ENCODE results near the gene ITPR1. TPM values are rescaled to one million over a fixed set of nuclear protein-coding genes. Genes with fewer than 3 reads are reported as not detected.

ITPR1 gene
- polyA plus RNA-seq, 2 of the 4 experiments (the other 2 are of a cell fraction) = 2.8 to 9.6 TPM

DNA sequence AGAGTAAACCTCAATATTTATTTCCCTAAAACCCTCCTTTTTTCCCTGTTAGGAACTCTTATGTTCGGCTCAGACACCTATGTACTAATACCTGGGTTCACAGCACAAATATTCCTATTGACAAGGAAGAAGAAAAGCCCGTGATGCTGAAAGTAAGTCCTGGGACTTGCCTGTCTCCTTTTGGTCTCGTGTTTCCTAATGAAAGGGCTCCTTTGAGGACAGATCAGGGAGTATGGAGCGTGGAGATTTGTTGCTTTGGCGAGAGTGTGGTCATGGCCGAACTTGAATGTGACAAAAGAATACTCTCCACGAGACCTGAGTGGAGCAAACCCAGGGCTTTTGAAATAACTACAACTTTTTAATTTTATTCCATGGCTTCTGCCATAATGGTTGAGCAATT is 167.8 kb downstream of the ITPR1 start (continued):
- TF ChIP-seq FOXS1 (CRISPR knock-in tag; IDR thresholded peaks at IDR 0.05) = no peak
- TF ChIP-seq HEYL (CRISPR knock-in tag; IDR thresholded peaks at IDR 0.05) = no peak
- no peak for TF ChIP-seq NFE2L2 (conservative IDR thresholded peaks at IDR 0.05; ENCODE audit: low read length)
- no peak for TF ChIP-seq ZSCAN20 (CRISPR knock-in tag; IDR thresholded peaks at IDR 0.05)
- no peak for TF ChIP-seq TP53 (CRISPR knock-in tag; IDR thresholded peaks at IDR 0.05)
- no peak for TF ChIP-seq POLR2A (IDR thresholded peaks at IDR 0.05; ENCODE audit: low read length)

DNA sequence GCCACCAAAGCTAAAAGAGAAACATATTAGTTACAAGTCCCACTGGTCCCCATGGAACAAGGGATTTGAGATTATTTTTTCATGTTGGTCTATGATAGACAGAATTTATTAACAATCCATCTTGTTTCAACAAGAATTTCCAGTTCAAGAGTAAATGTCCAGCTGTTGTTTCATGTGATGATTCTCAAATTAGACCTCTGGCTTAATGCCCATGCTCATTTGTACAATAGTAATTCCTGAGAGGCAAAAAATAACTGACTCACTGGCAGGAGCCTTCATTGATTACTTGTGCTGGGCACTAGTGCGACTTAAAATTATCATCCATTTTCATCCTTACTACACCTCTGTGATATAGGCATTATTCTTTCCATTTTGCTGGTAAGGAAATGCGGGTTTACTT is 171.3 kb downstream of the ITPR1 start:
- TF ChIP-seq EHF (CRISPR knock-in tag; IDR thresholded peaks at IDR 0.05) (no peak), MAFK (IDR thresholded peaks at IDR 0.05; ENCODE audit: partially characterized antibody) (no peak), PHF8 (IDR thresholded peaks at IDR 0.05; ENCODE audit: borderline replicate concordance, low read depth) (no peak), MAZ (IDR thresholded peaks at IDR 0.05; ENCODE audit: borderline replicate concordance, low read depth, low read length) (no peak), BHLHE40 (IDR thresholded peaks at IDR 0.05; ENCODE audit: low read depth, low read length) (no peak), KDM5A (IDR thresholded peaks at IDR 0.05) (no peak), CEBPB (IDR thresholded peaks at IDR 0.05) (no peak)
- TF ChIP-seq, protein P1, sequence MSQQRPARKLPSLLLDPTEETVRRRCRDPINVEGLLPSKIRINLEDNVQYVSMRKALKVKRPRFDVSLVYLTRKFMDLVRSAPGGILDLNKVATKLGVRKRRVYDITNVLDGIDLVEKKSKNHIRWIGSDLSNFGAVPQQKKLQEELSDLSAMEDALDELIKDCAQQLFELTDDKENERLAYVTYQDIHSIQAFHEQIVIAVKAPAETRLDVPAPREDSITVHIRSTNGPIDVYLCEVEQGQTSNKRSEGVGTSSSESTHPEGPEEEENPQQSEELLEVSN (IDR thresholded peaks at IDR 0.05; ENCODE audit: borderline replicate concordance, low read depth) = no peak
- TF ChIP-seq, protein P2, sequence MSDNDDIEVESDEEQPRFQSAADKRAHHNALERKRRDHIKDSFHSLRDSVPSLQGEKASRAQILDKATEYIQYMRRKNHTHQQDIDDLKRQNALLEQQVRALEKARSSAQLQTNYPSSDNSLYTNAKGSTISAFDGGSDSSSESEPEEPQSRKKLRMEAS (IDR thresholded peaks at IDR 0.05) = no peak
- TF ChIP-seq, protein P3, sequence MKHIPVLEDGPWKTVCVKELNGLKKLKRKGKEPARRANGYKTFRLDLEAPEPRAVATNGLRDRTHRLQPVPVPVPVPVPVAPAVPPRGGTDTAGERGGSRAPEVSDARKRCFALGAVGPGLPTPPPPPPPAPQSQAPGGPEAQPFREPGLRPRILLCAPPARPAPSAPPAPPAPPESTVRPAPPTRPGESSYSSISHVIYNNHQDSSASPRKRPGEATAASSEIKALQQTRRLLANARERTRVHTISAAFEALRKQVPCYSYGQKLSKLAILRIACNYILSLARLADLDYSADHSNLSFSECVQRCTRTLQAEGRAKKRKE (CRISPR knock-in tag; IDR thresholded peaks at IDR 0.05; ENCODE audit: low read depth) = no peak
- FAIRE-seq = no peak
- no peak for DNase-seq (ENCODE audit: low read depth in 1 of 2, low spot score in 1 of 2)
- H3K27ac ChIP-seq = no peak overlapping the region
- WGBS (ENCODE audit: missing lambda C conversion rate) = 80% methylated on average over 2 of the region's 2 CpGs
- no peak for ATAC-seq
- no peaks in the 10 kb centered on the region for H3K4me1 ChIP-seq
- H3K9me3 ChIP-seq = no peaks in the 10 kb centered on the region
- POLR2A ChIA-PET = no interaction called here
- no peak overlapping the region for H3K4me2 ChIP-seq
- CTCF ChIA-PET = interaction anchor here (0.6 to 0.8 kb wide), 2 partner anchors 56 to 77 kb away, joined by 3 read pairs; no protein-coding TSS in a partner anchor
- no peak overlapping the region for H3K4me3 ChIP-seq

DNA sequence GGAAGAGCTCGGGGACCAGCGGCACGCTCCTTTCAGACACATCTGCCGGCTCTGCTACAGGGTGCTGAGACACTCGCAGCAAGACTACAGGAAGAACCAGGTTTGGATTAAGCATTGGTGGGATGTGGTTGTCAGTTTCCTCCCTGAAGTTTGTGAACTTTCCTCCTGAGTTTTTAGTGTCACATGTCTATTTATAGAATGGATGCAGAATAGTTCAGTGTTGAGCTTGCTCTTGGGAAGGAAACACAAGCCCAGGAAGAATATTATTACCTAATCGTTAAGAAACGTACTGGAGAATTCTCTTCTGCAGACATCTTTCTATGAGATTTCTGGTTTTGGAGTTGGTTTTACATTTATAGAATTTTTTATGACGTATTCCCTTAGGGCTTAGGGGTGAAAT is 172.0 kb downstream of the ITPR1 start:
- Histone ChIP-seq H3K4me1 (no peaks in the 10 kb centered on the region), H3K9me3 (no peaks in the 10 kb centered on the region), H3K4me2 (no peak overlapping the region), H3K4me3 (no peak overlapping the region), H3K27ac (no peak overlapping the region)
- ChIA-PET CTCF (interaction anchor here (0.8 to 1.3 kb wide), 3 partner anchors 19 to 55 kb away, joined by 3 to 4 read pairs (median 3); no protein-coding TSS in a partner anchor), POLR2A (no interaction called here)
- ATAC-seq (no peak), FAIRE-seq (no peak), DNase-seq (ENCODE audit: low read depth in 1 of 2, low spot score in 1 of 2) (no peak)
- WGBS (ENCODE audit: missing lambda C conversion rate) = 91% methylated on average over 8 of the region's 8 CpGs
- TF ChIP-seq EHF (CRISPR knock-in tag; IDR thresholded peaks at IDR 0.05) (no peak), SMC3 (IDR thresholded peaks at IDR 0.05) (no peak)

DNA sequence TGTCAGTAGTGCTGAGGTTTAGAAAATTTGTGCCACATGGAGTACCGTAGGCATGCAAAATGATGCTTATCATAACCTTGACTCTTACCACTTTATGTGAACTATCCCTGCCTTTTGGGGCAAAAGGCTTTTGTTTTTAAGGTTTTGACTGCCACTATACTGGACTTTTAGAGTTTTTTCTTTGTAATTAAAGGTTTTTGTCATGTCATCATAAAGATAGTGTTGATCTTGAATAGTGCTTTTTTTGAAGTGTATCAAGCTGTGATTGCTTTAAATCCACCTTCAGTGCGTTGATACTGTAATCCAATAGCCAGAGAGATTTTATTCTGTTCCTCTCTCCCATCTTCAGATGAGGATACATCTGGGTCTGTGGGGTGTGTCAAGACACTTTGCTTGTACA is 172.9 kb downstream of the ITPR1 start:
- H3K27ac ChIP-seq = no peak overlapping the region
- peak; percentile 85 for TF ChIP-seq MAFK (IDR thresholded peaks at IDR 0.05; ENCODE audit: partially characterized antibody)
- TF ChIP-seq BHLHE40 (IDR thresholded peaks at IDR 0.05; ENCODE audit: low read depth, low read length) = no peak
- TF ChIP-seq CHD2 (IDR thresholded peaks at IDR 0.05; ENCODE audit: low read length, partially characterized antibody) = no peak
- no peak for TF ChIP-seq FOXS1 (CRISPR knock-in tag; IDR thresholded peaks at IDR 0.05)
- no peak for TF ChIP-seq CBX8 (IDR thresholded peaks at IDR 0.05)
- 88% methylated on average over 2 of the region's 2 CpGs for WGBS (ENCODE audit: missing lambda C conversion rate)
- no peak for FAIRE-seq
- no peak for ATAC-seq
- H3K4me1 ChIP-seq = no peaks in the 10 kb centered on the region
- H3K9me3 ChIP-seq = no peaks in the 10 kb centered on the region
- CTCF ChIA-PET = interaction anchor here (1.3 kb wide), 1 partner anchor 46 kb away, joined by 4 read pairs; no protein-coding TSS in a partner anchor
- POLR2A ChIA-PET = no interaction called here
- no peak overlapping the region for H3K4me3 ChIP-seq
- H3K4me2 ChIP-seq = no peak overlapping the region
- no peak for DNase-seq (ENCODE audit: low read depth in 1 of 2, low spot score in 1 of 2)
